Stomach (tissue), 9 donors: ENCODE measurements around the gene GSTM5. TPM values are rescaled to one million over a fixed set of nuclear protein-coding genes. Genes with fewer than 3 reads are reported as not detected.
A peak's percentile ranks its signal among the peaks of the same experiment; 100 is the strongest.

Experiments
- DNase-seq, 2 donors: peaks; one replicate each; pipeline versions ENCODE4 v3.0.0 to v3.0.0-alpha.2; 2013 to 2019
- H3K27ac ChIP-seq, 5 donors: fragments of 200-600 bp in 4 of 5; sonication (generic) in 4 of 5; one replicate each; pipeline ENCODE4 v1.5.1; 2013 to 2019; ENCODE audit warnings: mild to moderate bottlenecking in 1 of 5, moderate library complexity in 1 of 5
- H3K27me3 ChIP-seq, 3 donors: fragments of 200-600 bp; sonication (generic); one replicate each; pipeline ENCODE4 v1.5.1; 2017 to 2019; ENCODE audit warnings: mixed run types in 1 of 3
- H3K36me3 ChIP-seq, 4 donors: fragments of 200-600 bp; sonication (generic); 1 replicate in 3 of 4; 2 replicates in 1 of 4; pipeline ENCODE4 v1.5.1; 2016 to 2019
- H3K4me1 ChIP-seq, 4 donors: fragments of 200-600 bp; sonication (generic); one replicate each; pipeline ENCODE4 v1.5.1; 2016 to 2019
- H3K4me3 ChIP-seq, 4 donors: fragments of 200-600 bp; sonication (generic) in 3 of 4; one replicate each; pipeline ENCODE4 v1.5.1; 2016 to 2019; ENCODE audit warnings: mild to moderate bottlenecking in 1 of 4
- H3K9me3 ChIP-seq, 4 donors: fragments of 200-600 bp; sonication (generic); one replicate each; pipeline ENCODE4 v1.5.1; 2016 to 2019
- CTCF ChIP-seq, 7 experiments: fragments of 450-650 bp in 4 of 7; fragments of 200-600 bp in 3 of 7; sonication (generic) in 3 of 7; IDR thresholded peaks; one replicate each; pipeline ENCODE4 v1.5.1; 2016 to 2019; ENCODE audit warnings: antibody characterized with exemption in 7 of 7, control low read depth in 2 of 7, mild to moderate bottlenecking in 1 of 7
- EP300 ChIP-seq: sonication (generic); formaldehyde crosslinking; IDR thresholded peaks from one replicate; pipeline ENCODE4 v1.6.1; 2017; ENCODE audit warnings: antibody characterized with exemption
- POLR2A ChIP-seq, 4 donors: fragments of 450-650 bp; IDR thresholded peaks; one replicate each; pipeline ENCODE4 v1.6.1; 2016; ENCODE audit warnings: antibody characterized with exemption in 4 of 4, control low read depth in 2 of 4, mild to moderate bottlenecking in 1 of 4, moderate library complexity in 1 of 4
- POLR2AphosphoS5 ChIP-seq, 3 donors: sonication (generic); formaldehyde crosslinking; IDR thresholded peaks; one replicate each; pipeline ENCODE4 v1.6.1; 2016; ENCODE audit warnings: antibody characterized with exemption in 3 of 3
- WGBS, 5 donors: extraction: QIAGEN DNeasy Blood & Tissue Kit in 3 of 5; methylation state at CpG; one replicate each; pipeline versions ENCODE4 v1.1.5 to v1.1.7; 2013 to 2018; 5-methylcytosine and 5-hydroxymethylcytosine counted together
- intact Hi-C: fragments of 100-400 bp; cut with DNase I; formaldehyde crosslinking; loops from one replicate; pipeline ENCODE4 v1.15.1; 2023; ENCODE audit warnings: low total_unique reads
- polyA plus RNA-seq, 3 donors: library from polyadenylated mRNA; stranded (reverse); fragments of 200-250 nt; gene quantifications; one replicate each; pipeline ENCODE4 v1.2.3, GENCODE V29; 2013
- total RNA-seq, 5 donors: library from RNA; depleted of rRNA; stranded (reverse); fragments of >200 nt; gene quantifications; one replicate each; pipeline versions ENCODE4 v1.1.0 to v1.2.3, GENCODE V29; 2014 to 2016
- donor health status: healthy with polysubstance abuse.
- donor health status: Bipolar disorder and iron deficiency.
- donor health status: healthy.

Gene GSTM5
- total and polyA plus RNA-seq, 8 donors: 1.4 to 35.6 (median 16.7) TPM; not detected in 2

- 69 to 94% (median 86%) methylated on average over 7 of the region's 7 CpGs for WGBS, 5 donors
- peak in 1 of 2 donors; percentile 31 for DNase-seq
- Histone ChIP-seq H3K4me1 (peaks cover 5 to 27% (median 12%) of the 10 kb centered on the region in 4 donors), H3K9me3 (no peaks in the 10 kb centered on the region), H3K4me3 (no peak overlapping the region), H3K36me3 (no peaks in the 10 kb centered on the region), H3K27ac (peak overlapping the region in 2 of 5 donors; percentile 39 to 51), H3K27me3 (no peaks in the 10 kb centered on the region)
- no peak for TF ChIP-seq EP300
- TF ChIP-seq CTCF (IDR thresholded peaks at IDR 0.05): no peak
- TF ChIP-seq POLR2A (IDR thresholded peaks at IDR 0.05): no peak
- TF ChIP-seq POLR2AphosphoS5 (IDR thresholded peaks at IDR 0.05): no peak
- intact Hi-C loops: no loop called here
These were observed 11.0 kb downstream of the GSTM5 start for GRCh38 chr1:109722908-109723691.

- TF ChIP-seq EP300 (no peak), POLR2A (IDR thresholded peaks at IDR 0.05) (no peak), CTCF (IDR thresholded peaks at IDR 0.05) (no peak), POLR2AphosphoS5 (IDR thresholded peaks at IDR 0.05) (no peak)
- intact Hi-C loops: no loop called here
- Histone ChIP-seq H3K9me3 (no peaks in the 10 kb centered on the region), H3K27me3 (no peaks in the 10 kb centered on the region), H3K27ac (peak overlapping the region; percentile 58 to 73 (median 66)), H3K4me3 (no peak overlapping the region), H3K36me3 (no peaks in the 10 kb centered on the region), H3K4me1 (peaks cover 5 to 27% (median 14%) of the 10 kb centered on the region in 4 donors)
- no peak for DNase-seq
- WGBS, 5 donors: 59 to 88% (median 79%) methylated on average over 3 to 5 of the region's 5 CpGs
These were observed 12.9 kb downstream of the GSTM5 start for GRCh38 chr1:109724933-109725332.

- 48 to 67% (median 53%) methylated on average over 4 of the region's 4 CpGs for WGBS, 5 donors
- DNase-seq: peak in 1 of 2 donors; percentile 70
- no peak for TF ChIP-seq POLR2A (IDR thresholded peaks at IDR 0.05)
- TF ChIP-seq POLR2AphosphoS5 (IDR thresholded peaks at IDR 0.05): peak in 2 of 3 donors; percentile 27 to 29
- Histone ChIP-seq H3K27me3 (no peaks in the 10 kb centered on the region), H3K4me1 (peaks cover 5 to 27% (median 14%) of the 10 kb centered on the region in 4 donors), H3K27ac (peak overlapping the region; percentile 46 to 73 (median 66)), H3K9me3 (no peaks in the 10 kb centered on the region), H3K36me3 (no peaks in the 10 kb centered on the region), H3K4me3 (peak overlapping the region in 1 of 4 donors; percentile 2)
- intact Hi-C loops: no loop called here
These were observed 13.5 kb downstream of the GSTM5 start for GRCh38 chr1:109725510-109725909.

GRCh38 chr1:109726007-109726406, 14.0 kb downstream of the GSTM5 start:
- no peaks in the 10 kb centered on the region for H3K9me3 ChIP-seq
- peaks cover 5 to 28% (median 14%) of the 10 kb centered on the region in 4 donors for H3K4me1 ChIP-seq
- no peaks in the 10 kb centered on the region for H3K36me3 ChIP-seq
- DNase-seq: no peak
- 79 to 92% (median 83%) methylated on average over 1 of the region's 1 CpG for WGBS, 5 donors
- no peaks in the 10 kb centered on the region for H3K27me3 ChIP-seq
- peak overlapping the region in 2 of 4 donors; percentile 2 to 9 for H3K4me3 ChIP-seq
- intact Hi-C loops: no loop called here
- H3K27ac ChIP-seq: peak overlapping the region; percentile 46 to 73 (median 66)
- TF ChIP-seq POLR2A (IDR thresholded peaks at IDR 0.05) (no peak), EP300 (no peak), CTCF (IDR thresholded peaks at IDR 0.05) (no peak), POLR2AphosphoS5 (IDR thresholded peaks at IDR 0.05) (no peak)
